NAMALWA (cell line): ENCODE data around the gene PKN3.
"Not testable (repeated sequence)": the region's sequence is repeated elsewhere in the genome, so short reads cannot be mapped to it uniquely, and the experiment has no call there.

Source experiments
- DNase-seq: peaks from one replicate; pipeline ENCODE4 v3.0.0-alpha.2; 2015; ENCODE audit warnings: low spot score

Gene PKN3

GRCh38 chr9:128702445-128702948 is at the start of gene PKN3:
TSS of gene PKN3 (plus strand) at chr9:128702503. CDS start at chr9:128702916, 413 bp downstream.
- DNase-seq: peak; percentile 77

DNA sequence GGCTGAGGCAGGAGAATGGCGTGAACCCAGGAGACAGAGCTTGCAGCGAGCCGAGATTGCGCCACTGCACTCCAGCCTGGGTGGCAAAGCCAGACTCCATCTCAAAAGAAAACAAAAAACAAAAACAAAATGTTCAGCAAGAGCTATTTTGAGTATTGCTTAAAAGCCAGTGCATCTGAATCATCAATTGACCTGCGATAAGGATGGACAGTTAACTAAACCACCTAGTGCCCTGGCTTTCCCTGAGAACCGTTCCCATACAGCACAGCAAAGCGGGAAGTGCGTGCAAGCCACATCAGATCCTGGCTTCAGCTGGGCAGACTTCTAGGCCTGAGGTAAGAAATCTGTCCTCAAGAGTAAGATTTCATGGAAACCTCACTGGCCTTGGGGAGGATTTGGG is 48.4 kb upstream of the PKN3 start:
- no peak for DNase-seq

- DNase-seq: no peak
Measured at GRCh38 chr9:128654481-128654880, 47.8 kb upstream of the PKN3 start.

DNA sequence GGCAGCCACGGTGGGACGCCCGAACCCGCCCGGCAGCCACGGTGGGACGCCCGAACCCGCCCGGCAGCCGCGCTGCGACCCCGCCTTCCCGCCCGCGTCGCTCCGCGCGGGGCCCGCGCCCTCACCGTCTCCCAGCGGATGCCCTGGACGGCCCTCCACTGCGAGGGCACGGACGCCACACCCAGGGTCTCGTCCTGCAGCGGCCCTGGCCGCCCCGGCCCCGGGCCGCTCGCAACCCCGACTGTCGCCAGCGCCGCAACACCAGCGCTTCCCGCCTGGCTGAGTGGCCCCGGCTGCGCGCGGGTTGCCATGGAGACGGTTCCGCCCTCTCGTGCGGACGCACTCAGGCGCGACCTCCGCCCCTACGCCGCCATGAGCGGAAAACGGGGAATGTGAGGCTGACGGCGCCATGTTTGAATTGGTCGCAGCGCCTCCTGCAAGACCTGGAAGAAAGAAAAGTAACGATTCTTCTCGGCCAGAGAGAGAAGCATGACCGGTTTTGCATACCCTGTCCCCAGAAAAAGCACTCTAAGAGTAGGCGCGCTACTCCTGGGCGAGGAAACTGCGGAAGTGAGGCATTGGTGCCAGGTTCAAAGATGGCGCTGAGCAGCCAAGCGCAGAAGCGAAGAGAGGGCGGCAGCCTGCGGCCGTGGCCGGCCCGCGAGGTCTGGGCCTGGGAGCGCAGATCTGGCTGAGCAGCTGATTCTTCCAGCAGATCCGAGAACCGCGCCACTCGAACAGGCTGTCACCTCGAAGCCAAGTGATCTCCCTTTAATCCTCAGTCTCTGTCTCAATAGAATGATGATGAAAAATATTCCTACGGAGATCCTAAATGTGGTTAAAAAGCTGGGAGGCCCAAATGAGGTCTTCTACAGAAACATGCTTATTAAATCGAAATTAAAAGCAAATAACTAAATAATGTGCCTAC is 45.6 kb upstream of the PKN3 start, which contains the start of gene DYNC2I2:
Gene DYNC2I2, minus strand, starts transcription at position 432 of the 928 bp plus-strand sequence. Its CDS starts 121 bp downstream, at position 311.
- DNase-seq: peak; percentile 90

DNA sequence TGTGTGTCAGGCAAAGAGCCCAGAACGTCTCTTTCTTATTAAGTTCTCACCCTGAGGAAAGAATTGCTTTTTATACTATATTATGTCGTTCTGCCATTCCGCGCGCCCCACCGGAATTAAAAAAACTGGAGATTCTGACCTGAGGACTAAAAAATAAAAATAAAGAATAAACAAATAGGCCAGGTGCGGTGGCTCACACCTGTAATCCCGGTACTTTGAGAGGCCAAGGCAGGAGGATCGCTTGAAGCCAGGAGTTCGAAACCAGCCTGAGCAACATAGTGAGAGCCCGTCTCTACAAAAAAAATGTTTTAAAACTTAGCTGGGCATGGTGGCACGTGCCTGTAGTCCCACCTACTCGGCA is 45.0 kb upstream of the PKN3 start:
- DNase-seq: no peak

DNA sequence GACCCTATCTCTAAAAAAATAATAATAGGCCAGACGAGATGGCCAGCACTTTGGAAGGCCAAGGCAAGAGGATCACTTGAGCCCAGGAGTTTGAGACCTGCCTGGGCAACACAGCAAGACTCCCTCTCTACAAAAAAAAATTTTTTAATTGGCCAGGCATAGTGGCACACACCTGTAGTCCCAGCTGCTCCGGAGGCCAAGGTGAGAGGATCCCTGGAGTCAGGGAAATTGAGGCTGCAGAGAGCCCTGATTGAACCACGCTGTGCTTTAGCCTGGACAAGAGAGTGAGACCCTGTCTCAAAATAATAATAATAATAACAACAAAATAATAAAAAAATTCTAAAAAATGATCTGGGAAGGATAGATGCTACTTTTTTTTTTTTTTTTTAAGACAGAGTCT is 44.5 kb upstream of the PKN3 start:
- no peak for DNase-seq

DNA sequence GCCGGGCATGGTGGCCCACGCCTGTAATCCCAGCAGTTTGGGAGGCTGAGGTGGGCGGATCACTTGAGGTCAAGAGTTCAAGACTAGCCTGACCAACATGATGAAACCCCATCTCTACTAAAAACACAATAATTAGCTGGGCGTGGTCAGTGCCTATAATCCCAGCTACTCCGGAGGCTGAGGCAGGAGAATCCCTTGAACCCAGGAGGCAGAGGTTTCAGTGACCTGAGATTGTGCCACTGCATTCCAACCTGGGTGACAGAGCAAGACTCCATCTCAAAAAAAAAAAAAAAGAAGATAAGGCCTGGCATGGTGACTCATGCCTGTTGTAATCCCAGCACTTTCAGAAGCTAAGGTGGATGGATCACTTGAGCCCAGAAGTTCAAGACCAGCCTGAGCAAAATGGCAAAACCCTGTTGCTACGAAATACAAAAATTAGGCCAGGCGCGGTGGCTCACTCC is 35.8 kb upstream of the PKN3 start:
- not testable (repeated sequence) for DNase-seq

DNA sequence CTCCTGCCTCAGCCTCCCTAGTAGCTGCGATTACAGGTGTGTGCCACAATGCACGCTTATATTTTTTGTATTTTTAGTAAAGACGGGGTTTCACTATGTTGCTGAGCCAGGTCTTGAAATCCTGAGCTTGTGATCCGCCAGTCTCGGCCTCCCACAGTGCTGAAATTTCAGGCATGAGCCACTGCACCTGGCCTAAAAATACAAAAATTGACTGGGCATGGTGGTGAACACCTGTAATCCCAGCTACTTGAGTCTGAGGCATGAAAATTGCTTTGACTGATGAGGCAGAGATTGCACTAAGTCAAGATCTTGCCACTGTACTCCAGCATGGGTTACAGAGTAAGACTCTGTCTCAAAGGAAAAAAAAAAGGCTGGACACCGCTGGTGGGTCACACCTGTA is 32.5 kb upstream of the PKN3 start:
- DNase-seq: no peak

DNA sequence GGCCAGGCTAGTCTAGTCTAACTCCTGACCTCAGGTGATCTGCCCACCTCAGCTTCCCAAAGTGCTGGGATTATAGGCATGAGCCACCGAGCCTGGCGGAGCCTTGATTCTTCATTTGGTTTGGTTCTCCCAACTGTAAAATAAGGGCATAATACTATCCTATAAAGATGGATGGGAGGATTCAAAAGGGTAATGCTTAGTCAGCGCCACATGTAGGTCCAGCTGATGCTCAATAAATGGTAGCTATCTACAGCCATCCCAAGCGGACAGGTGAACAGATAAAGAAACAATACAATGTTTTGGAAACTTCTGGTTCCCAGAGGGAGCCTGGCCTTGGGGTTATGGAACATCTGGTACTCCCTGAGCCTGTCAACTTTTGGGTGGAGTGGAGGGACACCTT is 26.9 kb upstream of the PKN3 start:
- DNase-seq: no peak

DNA sequence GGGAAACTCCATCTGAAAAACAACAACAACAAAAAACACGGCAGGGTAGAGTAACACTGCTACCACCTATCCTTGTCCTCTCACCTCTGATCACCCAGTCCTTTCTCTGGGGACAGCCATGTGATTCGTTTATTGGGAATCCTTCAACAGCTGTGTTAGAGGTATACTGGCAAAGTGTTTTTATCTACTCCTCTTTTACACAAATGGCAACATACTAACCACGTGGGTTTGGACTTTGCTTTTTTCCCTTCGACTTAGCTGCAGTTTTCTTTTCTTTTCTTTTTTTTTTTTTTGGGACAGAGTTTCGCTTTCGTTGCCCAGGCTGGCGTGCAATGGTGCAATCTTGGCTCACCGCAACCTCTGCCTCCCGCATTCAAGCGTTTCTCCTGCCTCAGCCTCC is 24.5 kb upstream of the PKN3 start:
- no peak for DNase-seq

GRCh38 chr9:128683340-128684064 is 18.8 kb upstream of the PKN3 start:
- peak; percentile 89 for DNase-seq

GRCh38 chr9:128684065-128684324 is 18.3 kb upstream of the PKN3 start:
- DNase-seq: no peak

DNA sequence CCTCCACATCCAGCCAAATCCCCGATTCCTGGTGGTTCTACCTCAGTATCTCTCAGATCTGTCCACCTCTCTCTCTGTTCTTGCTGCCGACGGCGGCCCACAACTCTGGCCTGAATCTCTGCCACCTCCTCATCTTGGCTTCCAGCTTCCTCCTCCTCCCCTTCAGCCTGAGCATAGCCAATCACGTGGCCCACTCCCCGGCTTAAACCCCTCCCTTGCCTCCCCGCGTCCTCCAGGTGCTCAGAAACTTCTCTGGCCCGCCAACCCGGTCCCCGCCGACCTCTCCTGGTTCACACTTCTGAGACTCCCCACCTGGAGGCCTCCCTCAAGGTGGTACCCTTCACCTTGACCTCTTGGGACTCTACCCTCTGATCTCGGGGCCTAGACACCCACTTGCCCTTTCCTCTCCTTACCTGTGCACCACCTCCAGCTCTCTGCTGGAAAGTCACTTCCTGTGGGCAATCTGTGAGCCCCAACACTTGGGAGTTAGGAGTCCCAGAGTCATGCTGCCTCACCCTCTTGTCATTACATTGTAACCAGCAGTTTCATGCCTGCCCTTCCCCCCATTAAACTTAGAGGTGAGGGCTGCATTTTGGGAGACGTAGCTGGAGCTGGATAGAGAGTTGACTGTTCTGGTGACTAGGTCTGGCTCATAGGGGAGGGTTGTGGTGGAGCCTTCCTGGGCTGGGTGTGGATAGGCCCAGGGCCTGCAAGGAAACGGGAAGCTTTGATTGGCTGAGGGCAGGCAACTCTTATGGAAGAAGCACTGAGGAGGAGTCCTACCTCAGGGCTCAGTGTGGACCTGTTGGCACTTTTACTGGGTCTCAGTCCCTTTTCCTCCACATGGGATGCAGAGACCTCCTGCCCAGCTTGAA is 17.7 kb upstream of the PKN3 start:
- peak; percentile 93 for DNase-seq

DNA sequence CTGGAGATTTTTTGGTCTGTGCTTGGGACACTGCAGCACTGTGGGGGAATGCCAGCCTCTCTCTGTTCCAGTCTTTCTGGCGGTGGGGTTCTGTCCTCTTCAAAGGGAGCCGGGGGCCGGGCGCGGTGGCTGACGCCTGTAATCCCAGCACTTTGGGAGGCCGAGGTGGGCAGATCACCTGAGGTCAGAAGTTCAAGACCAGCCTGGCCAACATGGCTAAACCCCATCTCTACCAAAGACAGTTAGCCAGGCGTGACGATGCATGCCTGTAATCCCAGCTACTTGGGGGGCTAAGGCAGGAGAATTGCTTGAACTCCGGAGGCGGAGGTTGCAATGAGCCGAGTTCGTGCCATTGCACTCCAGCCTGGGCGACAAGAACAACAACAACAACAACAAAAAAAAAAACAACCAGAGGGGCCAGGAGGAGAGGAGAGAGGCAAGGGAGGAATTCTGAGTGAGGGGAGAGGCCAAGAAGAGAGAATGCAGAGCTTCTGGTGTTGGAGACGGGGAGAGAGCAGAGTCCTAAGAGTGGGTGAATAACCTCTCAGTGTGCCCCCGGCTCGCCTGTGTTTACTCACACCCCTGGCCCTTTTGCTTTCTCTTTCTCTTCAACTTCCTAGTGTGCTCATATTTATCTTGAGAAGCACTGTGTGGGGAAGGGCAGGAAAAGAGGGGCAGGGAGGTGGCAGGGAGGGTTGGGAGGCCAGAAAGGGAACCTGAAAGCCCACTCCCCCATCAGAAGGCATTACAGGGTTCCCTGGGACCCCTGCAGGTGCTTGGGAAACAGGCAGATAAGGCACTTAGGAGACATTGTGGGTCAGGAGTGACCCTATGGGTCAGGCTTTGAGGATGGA is 16.4 kb upstream of the PKN3 start:
- peak; percentile 63 for DNase-seq

- no peak for DNase-seq
Measured at GRCh38 chr9:128687453-128687852, 14.8 kb upstream of the PKN3 start.

GRCh38 chr9:128688501-128689292 is 13.6 kb upstream of the PKN3 start, which contains the start of gene SET:
TSS of gene SET (plus strand) at chr9:128689222. CDS start at chr9:128689583, 361 bp downstream.
- DNase-seq: peak; percentile 95

- DNase-seq: no peak
Measured at GRCh38 chr9:128689293-128689774, 13.0 kb upstream of the PKN3 start.

- DNase-seq: peak; percentile 45
Measured at GRCh38 chr9:128689820-128690683, 12.3 kb upstream of the PKN3 start.

DNA sequence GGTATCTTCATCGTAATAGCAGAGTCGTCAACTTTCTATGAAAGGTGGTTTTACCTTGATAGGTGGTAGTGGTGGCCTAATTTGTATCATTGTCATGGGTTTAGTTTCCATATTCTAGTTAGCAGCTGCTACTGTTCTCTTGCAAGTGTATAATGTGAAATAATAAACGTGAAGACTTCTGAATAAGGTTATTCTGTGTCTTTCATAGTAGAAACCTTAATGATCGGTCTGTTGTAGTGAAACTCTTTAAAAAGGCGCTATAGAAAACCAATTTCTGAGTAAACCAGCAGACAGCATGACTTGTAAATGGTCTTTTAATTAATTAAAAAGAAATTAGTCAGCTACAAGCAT is 11.6 kb upstream of the PKN3 start:
- no peak for DNase-seq
